Left kidney (tissue), 2 donors: ENCODE measurements around the gene MYO7A. TPM values are rescaled to one million over a fixed set of nuclear protein-coding genes. Genes with fewer than 3 reads are reported as not detected.

Experiments
- DNase-seq: peaks from one replicate; pipeline ENCODE4 v3.0.0-alpha.2; 2013
- polyA plus RNA-seq: library from polyadenylated mRNA; unstranded; fragments of 120-200 nt; gene quantifications from one replicate; pipeline ENCODE4 v1.2.1, GENCODE V29; 2013; ENCODE audit not compliant: insufficient read length

The MYO7A gene
- polyA plus RNA-seq, 1 donor, result 3.7 TPM

GRCh38 chr11:77184136-77184860 lies 56.3 kb downstream of the MYO7A start:
- no peak for DNase-seq

- DNase-seq, result no peak
Measured at GRCh38 chr11:77186302-77186701, 58.3 kb downstream of the MYO7A start.

- no peak for DNase-seq
Measured at GRCh38 chr11:77187111-77187750, 59.2 kb downstream of the MYO7A start.

GRCh38 chr11:77187776-77188632 lies 60.0 kb downstream of the MYO7A start:
- DNase-seq, result peak; percentile 76

- no peak for DNase-seq
Measured at GRCh38 chr11:77188633-77189491, 60.8 kb downstream of the MYO7A start.

GRCh38 chr11:77189588-77190210 lies 61.7 kb downstream of the MYO7A start:
- DNase-seq, result no peak

- no peak for DNase-seq
Measured at GRCh38 chr11:77190331-77191075, 62.5 kb downstream of the MYO7A start.

- DNase-seq, result no peak
Measured at GRCh38 chr11:77191429-77191822, 63.4 kb downstream of the MYO7A start.

GRCh38 chr11:77191823-77192495 lies 63.9 kb downstream of the MYO7A start:
- peak; percentile 86 for DNase-seq

GRCh38 chr11:77193167-77193566 lies 65.1 kb downstream of the MYO7A start:
- no peak for DNase-seq

GRCh38 chr11:77193911-77194830 lies 66.1 kb downstream of the MYO7A start:
- DNase-seq, result no peak

GRCh38 chr11:77195071-77195755 lies 67.2 kb downstream of the MYO7A start:
- DNase-seq, result no peak

- no peak for DNase-seq
Measured at GRCh38 chr11:77196961-77197360, 68.9 kb downstream of the MYO7A start.

GRCh38 chr11:77197626-77198320 lies 69.7 kb downstream of the MYO7A start:
- no peak for DNase-seq

- DNase-seq, result no peak
Measured at GRCh38 chr11:77198440-77198849, 70.4 kb downstream of the MYO7A start.

- DNase-seq, result no peak
Measured at GRCh38 chr11:77199137-77199745, 71.2 kb downstream of the MYO7A start.
